K562 (cell line): Measurements from ENCODE around the gene PTK6. TPM values are rescaled to one million over a fixed set of nuclear protein-coding genes. Genes with fewer than 3 reads are reported as not detected.

ENCODE experiments used
- ARID4B ChIP-seq: sonication (generic); formaldehyde crosslinking; IDR thresholded peaks from 2 replicates; pipeline ENCODE4 v1.8.0; 2022; ENCODE audit warnings: mild to moderate bottlenecking, missing genetic modification reagents
- CBFA2T2 ChIP-seq: fragments of 450-650 bp; conservative IDR thresholded peaks from 2 replicates; pipeline ENCODE4 v1.6.1; 2017; ENCODE audit warnings: mild to moderate bottlenecking
- E2F6 ChIP-seq, 2 experiments: IDR thresholded peaks; 2 replicates each; pipeline ENCODE4 v1.6.1; 2011; ENCODE audit warnings: borderline replicate concordance in 1 of 2, control low read depth in 1 of 2, low read depth in 1 of 2, low read length in 1 of 2, mild to moderate bottlenecking in 1 of 2, mixed read lengths in 1 of 2, moderate library complexity in 1 of 2; ENCODE audit not compliant: insufficient read depth in 1 of 2, insufficient read length in 1 of 2, poor library complexity in 1 of 2, severe bottlenecking in 1 of 2; ENCODE audit errors: extremely low read depth in 1 of 2
- EP400 ChIP-seq: fragments of 450-650 bp; IDR thresholded peaks from 2 replicates; pipeline ENCODE4 v1.6.1; 2017; ENCODE audit warnings: antibody characterized with exemption, mild to moderate bottlenecking, moderate library complexity
- ERF ChIP-seq: fragments of 450-650 bp; formaldehyde crosslinking; IDR thresholded peaks from 2 replicates; pipeline ENCODE4 v1.4.0; 2020; ENCODE audit warnings: mild to moderate bottlenecking, mixed read lengths
- ESRRA ChIP-seq: fragments of 450-650 bp; IDR thresholded peaks from 2 replicates; pipeline ENCODE4 v1.6.1; 2014; ENCODE audit warnings: low read depth, mild to moderate bottlenecking, moderate library complexity, borderline replicate concordance
- HINFP ChIP-seq: fragments of 450-650 bp; conservative IDR thresholded peaks from 2 replicates; pipeline ENCODE4 v1.6.1; 2016; ENCODE audit warnings: missing genetic modification characterization, low read depth, mild to moderate bottlenecking, control low read depth, missing compliant biosample characterization
- HNRNPK ChIP-seq: fragments of 200-400 bp; formaldehyde crosslinking; IDR thresholded peaks from one replicate; pipeline ENCODE4 v1.6.1; 2018; ENCODE audit warnings: mild to moderate bottlenecking, low read depth, low read length; ENCODE audit not compliant: poor library complexity, severe bottlenecking
- RAD51 ChIP-seq: fragments of 450-650 bp; IDR thresholded peaks from 2 replicates; pipeline ENCODE4 v1.7.1; 2016; ENCODE audit warnings: low read depth, mild to moderate bottlenecking, borderline replicate concordance
- XRCC4 ChIP-seq: IDR thresholded peaks from one replicate; pipeline ENCODE4 v1.6.1; 2011; ENCODE audit not compliant: insufficient read depth, insufficient read length; ENCODE audit errors: extremely low read depth
- ZBTB33 ChIP-seq: sonication (generic); formaldehyde crosslinking; IDR thresholded peaks from 2 replicates; pipeline ENCODE4 v1.8.1; 2023; ENCODE audit warnings: mild to moderate bottlenecking, missing genetic modification reagents
- ZNF511 ChIP-seq: sonication (generic); formaldehyde crosslinking; IDR thresholded peaks from 2 replicates; pipeline ENCODE4 v1.8.0; 2022; ENCODE audit warnings: mild to moderate bottlenecking, missing genetic modification reagents
- polyA plus RNA-seq, 8 experiments: library from polyadenylated mRNA; depleted of rRNA in 4 of 8; stranded (reverse) in 5 of 8; unstranded in 3 of 8; fragments of >200 nt; fragmentation: Nextera tagmentation in 2 of 8; fragmentation: Illumina TruSeq in 1 of 8; extraction: Ambion mirVana in 2 of 8; extraction: Trizol in 1 of 8; gene quantifications; 2 replicates each; pipeline versions ENCODE4 v1.2.1 to v1.2.3, GENCODE V29; 2011 to 2014; ENCODE audit warnings: inconsistent platforms in 1 of 8, missing spikeins in 1 of 8
- total RNA-seq, 7 experiments: library from RNA; depleted of rRNA in 6 of 7; stranded (reverse); fragments of >200 nt in 6 of 7; fragmentation: Illumina TruSeq in 2 of 7; extraction: Trizol in 2 of 7; gene quantifications; 2 replicates each; pipeline versions ENCODE4 v1.2.1 to v1.2.3, GENCODE V29; 2011 to 2021; ENCODE audit warnings: low replicate concordance in 1 of 7

The PTK6 gene
- total and polyA plus RNA-seq, 9 of the 15 experiments (the other 6 are each of a cell fraction or from before 2014, with no cell fraction given), result 0.07 TPM; not detected in 8

- no peak for TF ChIP-seq ERF (CRISPR knock-in tag)
- TF ChIP-seq CBFA2T2, result no peak
- no peak for TF ChIP-seq EP400
- no peak for TF ChIP-seq HINFP (tag)
- no peak for TF ChIP-seq ESRRA
- peak; percentile 71; the same call in 1 of the 2 replicates for TF ChIP-seq ZNF511 (CRISPR knock-in tag)
- TF ChIP-seq ZBTB33 (CRISPR knock-in tag), result no peak
- TF ChIP-seq HNRNPK, result no peak
- no peak for TF ChIP-seq RAD51
- peak in 1 of 2 experiments; percentile 41 for TF ChIP-seq E2F6 (IDR thresholded peaks at IDR 0.05; ENCODE audit: borderline replicate concordance in 1 of 2, extremely low read depth in 1 of 2, insufficient read depth in 1 of 2, insufficient read length in 1 of 2, low read depth in 1 of 2, low read length in 1 of 2, poor library complexity in 1 of 2, severe bottlenecking in 1 of 2)
- TF ChIP-seq ARID4B (CRISPR knock-in tag), result 0 out of 2 replicates have a peak, but pooled peaks have one; percentile 40
- no peak for TF ChIP-seq XRCC4
Measured at GRCh38 chr20:63495741-63496595, 41.2 kb downstream of the PTK6 start (continued).
